CD4-positive, alpha-beta T cell treated with Interleukin-6 for 4 hours (primary cell): ENCODE results near the gene MYL12A.
A peak's percentile ranks its signal among the peaks of the same experiment; 100 is the strongest.

Experiments
- DNase-seq: peaks from one replicate; pipeline ENCODE4 v3.0.0-alpha.2; 2020; ENCODE audit warnings: mixed read lengths

Gene MYL12A

DNA sequence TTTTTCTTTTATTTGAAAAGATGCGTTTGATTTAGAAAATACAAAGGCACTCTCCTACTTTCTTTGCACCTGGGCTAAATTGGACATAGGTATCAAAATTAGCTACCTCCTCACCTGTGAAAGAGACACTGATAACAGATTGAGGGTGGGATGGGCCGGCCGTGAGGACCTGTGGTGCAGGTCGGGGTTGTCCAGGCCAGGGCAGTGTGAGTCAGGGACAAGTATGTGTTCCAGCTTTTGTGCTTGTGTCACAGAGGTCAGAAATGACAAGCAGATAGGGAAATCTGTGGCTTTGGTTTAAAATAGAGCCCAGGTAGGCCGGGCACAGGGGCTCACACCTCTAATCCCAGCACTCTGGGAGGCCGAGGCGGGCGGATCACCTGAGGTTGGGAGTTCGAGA lies 36.9 kb downstream of the MYL12A start:
- no peak for DNase-seq

- no peak for DNase-seq
These were observed 38.6 kb downstream of the MYL12A start for GRCh38 chr18:3286159-3286558.

GRCh38 chr18:3293196-3293951 lies 45.8 kb downstream of the MYL12A start:
- DNase-seq = no peak

GRCh38 chr18:3294435-3295080 lies 47.0 kb downstream of the MYL12A start:
- no peak for DNase-seq

- peak; percentile 95 for DNase-seq
These were observed 49.7 kb downstream of the MYL12A start for GRCh38 chr18:3297025-3297984.

GRCh38 chr18:3304832-3305231 lies 57.2 kb downstream of the MYL12A start:
- DNase-seq = no peak

- peak; percentile 40 for DNase-seq
These were observed 57.8 kb downstream of the MYL12A start for GRCh38 chr18:3305354-3305762.
